Measurements from ENCODE around the gene ZRANB3.
"Not testable (repeated sequence)": the region's sequence is repeated elsewhere in the genome, so short reads cannot be mapped to it uniquely, and the experiment has no call there.

The ZRANB3 gene

DNA sequence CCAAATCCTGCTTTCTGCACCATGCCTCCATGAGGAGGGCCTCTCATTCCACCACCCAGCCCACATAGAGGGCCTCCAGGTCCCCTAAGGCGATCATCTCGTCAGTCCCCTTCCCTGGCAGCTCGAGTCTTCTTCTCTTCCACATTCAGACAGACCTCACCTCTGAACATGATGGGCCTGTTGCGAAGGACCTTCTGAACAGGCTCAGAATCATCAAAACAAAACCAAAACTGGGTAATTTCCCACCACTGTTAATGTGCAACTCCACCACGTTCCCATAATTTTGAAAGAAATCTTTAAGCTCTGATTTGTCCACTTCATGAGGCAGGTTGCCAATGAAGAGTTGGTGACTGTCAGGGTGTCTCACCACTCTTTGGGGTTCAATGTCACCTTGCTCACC lies 20.4 kb downstream of the ZRANB3 start:
- H3K36me3 Mint-ChIP-seq (ENCODE audit: low read depth), result peaks cover 48% of the 10 kb centered on the region
- no peak overlapping the region for H3K4me3 Mint-ChIP-seq
- H3K27ac Mint-ChIP-seq, result no peak overlapping the region
- H3K27me3 Mint-ChIP-seq (ENCODE audit: low read depth), result no peaks in the 10 kb centered on the region
- H3K9me3 Mint-ChIP-seq, result peaks cover 33% of the 10 kb centered on the region
- H3K4me1 Mint-ChIP-seq, result no peaks in the 10 kb centered on the region
- TF ChIP-seq CTCF (IDR thresholded peaks at IDR 0.05; ENCODE audit: unreplicated experiment in 3 of 3), result no peak

DNA sequence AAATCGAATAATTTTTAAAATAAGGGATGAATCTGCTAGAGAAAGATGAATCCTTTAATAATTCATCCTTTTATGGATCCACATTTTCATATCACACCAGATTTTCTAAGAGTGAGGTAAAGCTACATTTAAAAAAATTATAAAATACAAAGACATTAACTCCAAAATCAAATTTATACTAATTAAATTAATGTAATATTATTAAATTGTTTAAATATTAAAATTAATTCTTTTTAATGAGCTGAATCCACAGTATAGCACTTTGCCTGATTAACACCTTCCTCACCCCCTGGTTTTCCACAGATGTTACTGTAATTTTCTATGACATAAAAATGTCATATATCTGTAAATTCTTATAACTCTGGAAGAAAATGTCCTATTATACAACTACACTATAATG lies 26.2 kb downstream of the ZRANB3 start:
- H3K27me3 Mint-ChIP-seq (ENCODE audit: low read depth), result no peaks in the 10 kb centered on the region
- H3K36me3 Mint-ChIP-seq (ENCODE audit: low read depth), result peaks cover 53% of the 10 kb centered on the region
- H3K4me3 Mint-ChIP-seq, result no peak overlapping the region
- no peak for TF ChIP-seq CTCF (IDR thresholded peaks at IDR 0.05; ENCODE audit: unreplicated experiment in 3 of 3)
- H3K4me1 Mint-ChIP-seq, result no peaks in the 10 kb centered on the region
- no peak overlapping the region for H3K27ac Mint-ChIP-seq
- H3K9me3 Mint-ChIP-seq, result peaks cover 12% of the 10 kb centered on the region

GRCh38 chr2:135498588-135498987 lies 32.4 kb downstream of the ZRANB3 start:
- Mint-ChIP-seq H3K9me3 (peaks cover 23% of the 10 kb centered on the region), H3K36me3 (ENCODE audit: low read depth) (peaks cover 78% of the 10 kb centered on the region)
- H3K27ac Mint-ChIP-seq; H3K4me1 Mint-ChIP-seq; H3K4me3 Mint-ChIP-seq; H3K27me3 Mint-ChIP-seq (ENCODE audit: low read depth): not testable (repeated sequence)

DNA sequence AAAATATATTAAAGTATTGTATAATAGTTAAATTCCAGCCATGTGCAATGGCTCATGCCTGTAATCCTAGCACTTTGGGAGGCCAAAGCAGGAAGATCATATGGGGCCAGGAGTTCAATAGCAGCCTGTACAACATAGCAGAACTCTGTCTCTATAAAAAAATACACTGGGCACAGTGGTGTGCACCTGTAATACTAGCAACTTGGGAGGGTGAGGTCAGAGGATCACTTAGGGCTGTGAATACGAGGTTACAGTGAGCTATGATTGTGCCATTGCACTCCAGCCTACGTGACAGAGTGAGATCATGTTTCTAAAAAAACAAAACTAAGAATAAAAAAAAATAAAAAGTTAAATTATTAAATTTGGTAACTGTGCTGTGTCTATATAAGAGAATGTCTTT lies 36.1 kb downstream of the ZRANB3 start:
- Mint-ChIP-seq H3K4me1 (no peaks in the 10 kb centered on the region), H3K36me3 (ENCODE audit: low read depth) (peaks cover 66% of the 10 kb centered on the region)
- no peak for TF ChIP-seq CTCF (IDR thresholded peaks at IDR 0.05; ENCODE audit: unreplicated experiment in 3 of 3)

DNA sequence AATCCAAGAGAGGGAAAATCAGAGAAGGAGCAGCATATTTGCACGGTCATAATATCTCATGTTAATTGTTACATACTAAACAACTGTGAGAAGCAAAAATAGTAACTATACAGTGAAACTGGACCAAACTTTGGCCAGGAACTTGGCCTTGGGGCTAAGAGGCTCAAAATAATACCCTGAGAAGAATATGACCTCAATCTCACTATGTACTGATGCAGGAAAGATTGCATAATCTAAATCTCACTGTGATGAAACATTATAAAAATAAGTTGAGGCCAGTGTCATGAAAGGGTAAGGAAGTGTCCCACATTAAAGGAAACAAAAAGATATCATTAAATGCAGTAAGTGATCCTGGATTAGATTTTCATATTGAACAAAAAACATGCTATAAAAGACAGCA lies 36.5 kb downstream of the ZRANB3 start:
- H3K9me3 Mint-ChIP-seq, result peaks cover 28% of the 10 kb centered on the region
- H3K27ac Mint-ChIP-seq, result no peak overlapping the region
- no peaks in the 10 kb centered on the region for H3K4me1 Mint-ChIP-seq
- H3K36me3 Mint-ChIP-seq (ENCODE audit: low read depth), result peaks cover 66% of the 10 kb centered on the region
- no peak overlapping the region for H3K4me3 Mint-ChIP-seq
- no peaks in the 10 kb centered on the region for H3K27me3 Mint-ChIP-seq (ENCODE audit: low read depth)
- no peak for TF ChIP-seq CTCF (IDR thresholded peaks at IDR 0.05; ENCODE audit: unreplicated experiment in 3 of 3)

More for the DNA sequence above, 36.1 kb downstream of the ZRANB3 start:
- Mint-ChIP-seq H3K4me3 (no peak overlapping the region), H3K27me3 (ENCODE audit: low read depth) (no peaks in the 10 kb centered on the region), H3K9me3 (peaks cover 27% of the 10 kb centered on the region), H3K27ac (no peak overlapping the region)

GRCh38 chr2:135490376-135490775 lies 40.6 kb downstream of the ZRANB3 start:
- peaks cover 69% of the 10 kb centered on the region for H3K36me3 Mint-ChIP-seq (ENCODE audit: low read depth)

More at GRCh38 chr2:135490376-135490775, 40.6 kb downstream of the ZRANB3 start:
- H3K27ac Mint-ChIP-seq, result no peak overlapping the region
- H3K27me3 Mint-ChIP-seq (ENCODE audit: low read depth), result no peaks in the 10 kb centered on the region
- no peak overlapping the region for H3K4me3 Mint-ChIP-seq
- peaks cover 44% of the 10 kb centered on the region for H3K9me3 Mint-ChIP-seq
- no peaks in the 10 kb centered on the region for H3K4me1 Mint-ChIP-seq
- no peak for TF ChIP-seq CTCF (IDR thresholded peaks at IDR 0.05; ENCODE audit: unreplicated experiment in 3 of 3)
